HG03342 (cell line): ENCODE results near the gene NSD1.

Experiments
- ATAC-seq: cut with Tn5 transposase; IDR thresholded peaks from one replicate; pipeline ENCODE4 v1.9.1; 2021; ENCODE audit warnings: mild to moderate bottlenecking, moderate library complexity; ENCODE audit not compliant: unreplicated experiment

Gene NSD1, protein sequence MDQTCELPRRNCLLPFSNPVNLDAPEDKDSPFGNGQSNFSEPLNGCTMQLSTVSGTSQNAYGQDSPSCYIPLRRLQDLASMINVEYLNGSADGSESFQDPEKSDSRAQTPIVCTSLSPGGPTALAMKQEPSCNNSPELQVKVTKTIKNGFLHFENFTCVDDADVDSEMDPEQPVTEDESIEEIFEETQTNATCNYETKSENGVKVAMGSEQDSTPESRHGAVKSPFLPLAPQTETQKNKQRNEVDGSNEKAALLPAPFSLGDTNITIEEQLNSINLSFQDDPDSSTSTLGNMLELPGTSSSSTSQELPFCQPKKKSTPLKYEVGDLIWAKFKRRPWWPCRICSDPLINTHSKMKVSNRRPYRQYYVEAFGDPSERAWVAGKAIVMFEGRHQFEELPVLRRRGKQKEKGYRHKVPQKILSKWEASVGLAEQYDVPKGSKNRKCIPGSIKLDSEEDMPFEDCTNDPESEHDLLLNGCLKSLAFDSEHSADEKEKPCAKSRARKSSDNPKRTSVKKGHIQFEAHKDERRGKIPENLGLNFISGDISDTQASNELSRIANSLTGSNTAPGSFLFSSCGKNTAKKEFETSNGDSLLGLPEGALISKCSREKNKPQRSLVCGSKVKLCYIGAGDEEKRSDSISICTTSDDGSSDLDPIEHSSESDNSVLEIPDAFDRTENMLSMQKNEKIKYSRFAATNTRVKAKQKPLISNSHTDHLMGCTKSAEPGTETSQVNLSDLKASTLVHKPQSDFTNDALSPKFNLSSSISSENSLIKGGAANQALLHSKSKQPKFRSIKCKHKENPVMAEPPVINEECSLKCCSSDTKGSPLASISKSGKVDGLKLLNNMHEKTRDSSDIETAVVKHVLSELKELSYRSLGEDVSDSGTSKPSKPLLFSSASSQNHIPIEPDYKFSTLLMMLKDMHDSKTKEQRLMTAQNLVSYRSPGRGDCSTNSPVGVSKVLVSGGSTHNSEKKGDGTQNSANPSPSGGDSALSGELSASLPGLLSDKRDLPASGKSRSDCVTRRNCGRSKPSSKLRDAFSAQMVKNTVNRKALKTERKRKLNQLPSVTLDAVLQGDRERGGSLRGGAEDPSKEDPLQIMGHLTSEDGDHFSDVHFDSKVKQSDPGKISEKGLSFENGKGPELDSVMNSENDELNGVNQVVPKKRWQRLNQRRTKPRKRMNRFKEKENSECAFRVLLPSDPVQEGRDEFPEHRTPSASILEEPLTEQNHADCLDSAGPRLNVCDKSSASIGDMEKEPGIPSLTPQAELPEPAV (N-terminal part only)

DNA sequence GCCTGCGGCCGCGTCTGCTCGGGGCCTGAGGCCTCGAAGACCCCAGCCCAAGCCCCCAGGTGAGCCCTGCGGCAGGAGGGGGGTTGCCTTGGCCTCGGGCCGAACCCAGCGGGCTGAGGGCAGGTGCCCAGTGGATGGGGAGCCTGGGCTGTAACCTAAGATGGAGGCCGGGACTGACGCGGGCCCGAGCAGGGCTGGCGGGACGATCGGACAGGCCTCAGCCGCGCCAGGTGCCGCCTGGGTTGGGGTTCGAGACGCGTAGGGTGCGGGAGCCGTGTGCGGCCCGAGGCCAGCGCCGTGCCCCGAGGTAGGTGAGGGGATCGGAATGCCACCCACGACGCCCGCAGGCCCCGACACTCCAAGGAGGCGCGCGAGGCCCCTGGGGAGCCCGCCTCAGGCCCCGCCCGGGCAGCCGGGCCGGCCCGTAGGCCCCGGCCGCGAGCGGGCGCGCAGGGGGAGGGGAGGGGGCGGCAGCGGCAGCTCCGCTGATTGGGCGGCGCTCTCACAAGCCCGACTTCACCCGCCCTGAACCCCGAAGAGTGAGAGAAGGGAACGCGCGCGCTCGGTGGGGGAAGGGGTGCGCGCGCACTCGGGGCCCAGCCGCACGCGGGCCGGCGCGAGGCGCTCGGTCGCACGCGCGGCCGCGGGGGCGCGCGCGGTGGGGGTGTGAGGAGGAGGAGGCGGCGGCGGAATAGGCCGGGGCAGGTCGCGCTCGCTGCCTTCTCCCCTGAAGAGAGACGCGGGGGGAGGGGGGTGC lies at the start of gene NSD1:
Gene NSD1, plus strand, starts transcription at position 678 of the 757 bp plus-strand sequence. CDS start 1,331 bp downstream, outside the sequence.
- ATAC-seq, result peak; percentile 63

DNA sequence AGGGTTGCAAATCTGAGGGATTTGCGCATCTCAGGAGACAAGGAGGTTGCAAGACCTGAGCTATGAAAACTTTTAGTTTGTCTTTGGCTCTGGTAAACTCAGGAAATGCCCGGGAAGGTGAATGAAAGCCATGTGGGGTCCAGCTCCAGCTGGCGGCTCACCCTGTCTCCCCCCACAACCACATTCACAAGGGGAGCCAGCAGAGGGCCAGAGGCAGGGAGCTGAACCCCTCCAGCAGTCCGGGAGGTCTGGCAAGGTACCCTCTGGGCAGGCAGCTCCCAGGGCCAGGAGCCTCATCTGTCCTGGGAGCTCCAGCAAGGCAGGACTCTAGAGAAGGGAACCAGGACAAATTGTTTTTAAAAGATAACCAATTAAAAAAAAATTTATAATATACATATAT lies 49.4 kb upstream of the NSD1 start:
- no peak for ATAC-seq

DNA sequence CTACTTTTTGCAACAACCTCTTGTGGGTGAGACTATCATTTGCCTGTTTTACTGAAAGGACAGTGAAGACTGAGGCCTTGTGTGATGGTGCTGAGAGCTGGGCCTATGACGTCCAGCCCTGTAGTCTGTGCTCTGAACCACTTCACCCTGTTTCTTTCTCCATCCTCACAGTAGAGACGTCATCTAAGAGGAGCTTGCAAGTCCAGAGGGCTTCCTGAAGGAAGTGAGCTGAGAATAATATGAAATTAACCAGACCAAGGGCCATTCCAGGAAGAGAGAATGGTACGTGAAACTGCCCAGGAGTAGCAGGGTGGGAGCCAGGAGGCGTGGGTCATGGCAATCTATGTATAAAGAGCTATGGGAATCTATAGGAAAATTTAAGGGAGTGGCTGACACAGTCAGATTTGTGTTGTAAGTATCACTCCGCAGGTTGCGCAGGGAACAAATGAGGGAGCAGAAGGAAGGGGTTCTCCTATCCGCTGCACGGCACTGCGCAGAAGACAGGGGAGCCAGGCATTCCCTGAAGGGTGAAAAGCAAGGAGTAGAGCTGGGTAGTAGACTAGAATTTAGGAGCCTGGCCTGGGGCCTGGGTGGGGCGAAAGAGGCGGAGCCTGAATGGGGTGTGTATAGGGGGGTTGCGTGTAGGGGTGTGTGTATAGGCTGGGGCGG lies 47.5 kb upstream of the NSD1 start:
- ATAC-seq, result no peak

DNA sequence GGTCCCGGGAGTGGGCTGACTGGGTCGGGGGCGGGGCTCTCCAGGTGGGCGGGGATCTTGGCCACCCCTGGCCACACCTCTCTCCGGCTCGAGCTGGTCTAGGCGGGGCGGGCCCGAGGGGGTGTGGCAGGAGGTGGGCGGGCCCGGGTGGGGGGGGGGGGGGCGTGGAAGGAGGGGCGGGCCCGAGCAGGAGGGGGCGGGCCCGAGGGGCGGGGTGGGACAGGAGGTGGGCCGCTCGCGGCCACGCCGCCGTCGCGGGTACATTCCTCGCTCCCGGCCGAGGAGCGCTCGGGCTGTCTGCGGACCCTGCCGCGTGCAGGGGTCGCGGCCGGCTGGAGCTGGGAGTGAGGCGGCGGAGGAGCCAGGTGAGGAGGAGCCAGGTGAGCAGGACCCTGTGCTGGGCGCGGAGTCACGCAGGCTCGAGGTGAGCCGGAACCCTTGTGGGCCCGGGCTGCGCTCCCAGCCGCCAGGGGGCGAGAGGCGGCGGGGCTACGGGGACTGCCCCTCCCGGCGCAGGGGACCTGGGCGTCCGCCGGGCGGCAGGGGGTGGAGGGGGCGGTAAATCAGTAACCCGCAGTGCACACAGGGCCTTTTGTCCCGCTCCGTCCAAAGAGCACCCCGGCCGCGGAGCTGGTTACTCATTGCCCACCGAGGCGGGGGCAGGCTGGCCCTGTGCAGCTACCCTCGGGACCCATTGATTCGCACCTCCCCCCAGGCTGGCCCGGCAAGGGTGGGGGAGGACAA lies 46.7 kb upstream of the NSD1 start, which contains the start of gene FGFR4:
Gene FGFR4, plus strand, starts transcription at position 262 of the 744 bp plus-strand sequence. CDS start 2,688 bp downstream, outside the sequence.
- peak; percentile 74 for ATAC-seq

DNA sequence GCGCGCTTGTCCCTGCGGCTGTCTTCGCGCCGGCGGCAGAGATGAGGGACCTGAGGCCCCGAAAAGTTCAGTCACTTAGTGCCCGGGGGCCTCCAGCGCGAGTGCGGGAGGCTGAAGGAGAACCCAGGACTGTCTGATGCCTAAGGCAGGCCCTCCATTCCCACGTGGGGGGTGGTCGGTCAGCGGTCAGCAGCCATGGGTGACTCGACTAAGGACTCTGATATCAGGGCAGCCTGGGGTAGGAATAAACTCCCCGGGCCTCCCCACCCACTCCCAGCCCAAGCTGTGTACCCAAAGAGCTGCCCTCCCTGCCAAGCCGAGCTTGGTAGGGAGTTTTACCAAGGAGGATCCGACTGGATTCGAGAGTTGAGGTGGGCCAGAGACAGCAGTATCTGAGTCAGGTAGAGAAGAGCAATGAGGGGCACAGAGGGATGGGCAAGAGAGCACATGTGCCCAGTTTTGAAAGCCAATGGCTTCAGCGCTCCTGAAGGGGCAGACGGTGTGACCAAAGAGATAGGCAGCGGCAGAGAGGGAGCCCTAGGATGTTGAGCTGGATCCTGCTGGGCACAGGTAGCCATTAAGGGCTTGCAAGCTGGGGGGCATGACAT lies 46.1 kb upstream of the NSD1 start:
- ATAC-seq, result no peak

DNA sequence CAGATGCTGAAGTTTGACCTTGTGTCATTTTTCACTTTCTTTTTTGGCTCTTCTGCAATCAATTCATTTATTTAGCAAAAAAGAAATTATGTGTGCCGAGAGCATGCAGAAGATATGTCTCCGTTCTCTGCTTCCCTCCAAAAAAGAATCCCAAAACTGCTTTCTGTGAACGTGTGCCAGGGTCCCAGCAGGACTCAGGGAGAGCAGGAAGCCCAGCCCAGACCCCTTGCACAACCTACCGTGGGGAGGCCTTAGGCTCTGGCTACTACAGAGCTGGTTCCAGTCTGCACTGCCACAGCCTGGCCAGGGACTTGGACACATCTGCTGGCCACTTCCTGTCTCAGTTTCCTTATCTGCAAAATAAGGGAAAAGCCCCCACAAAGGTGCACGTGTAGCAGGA lies 44.4 kb upstream of the NSD1 start:
- ATAC-seq, result no peak

DNA sequence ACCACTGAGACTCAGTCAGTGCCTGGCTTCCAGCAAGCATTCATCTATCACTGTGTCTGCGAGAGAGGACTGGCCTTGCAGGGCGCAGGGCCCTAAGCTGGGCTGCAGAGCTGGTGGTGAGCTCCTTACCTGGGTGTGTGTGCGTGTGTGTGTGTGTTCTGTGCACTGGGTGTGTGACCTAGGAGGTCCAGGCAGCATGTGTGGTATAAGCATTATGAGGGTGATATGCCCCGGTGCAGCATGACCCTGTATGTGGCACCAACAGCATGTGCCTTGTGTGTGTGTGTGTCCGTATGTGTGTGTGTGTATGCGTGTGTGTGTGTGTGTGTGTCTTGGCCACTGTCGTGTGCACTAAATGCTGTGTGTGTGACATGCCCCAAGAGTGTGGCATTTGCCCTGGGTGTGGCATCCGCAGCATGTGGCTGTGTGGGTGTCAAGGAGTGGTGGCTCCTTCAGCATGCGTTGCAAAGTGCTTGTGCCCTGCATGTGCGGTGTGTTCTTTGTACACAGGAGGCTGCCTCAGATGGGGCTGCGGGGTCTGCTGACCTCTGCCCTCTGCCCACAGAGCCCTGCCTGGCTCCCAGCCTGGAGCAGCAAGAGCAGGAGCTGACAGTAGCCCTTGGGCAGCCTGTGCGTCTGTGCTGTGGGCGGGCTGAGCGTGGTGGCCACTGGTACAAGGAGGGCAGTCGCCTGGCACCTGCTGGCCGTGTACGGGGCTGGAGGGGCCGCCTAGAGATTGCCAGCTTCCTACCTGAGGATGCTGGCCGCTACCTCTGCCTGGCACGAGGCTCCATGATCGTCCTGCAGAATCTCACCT lies 43.5 kb upstream of the NSD1 start:
- ATAC-seq, result no peak

DNA sequence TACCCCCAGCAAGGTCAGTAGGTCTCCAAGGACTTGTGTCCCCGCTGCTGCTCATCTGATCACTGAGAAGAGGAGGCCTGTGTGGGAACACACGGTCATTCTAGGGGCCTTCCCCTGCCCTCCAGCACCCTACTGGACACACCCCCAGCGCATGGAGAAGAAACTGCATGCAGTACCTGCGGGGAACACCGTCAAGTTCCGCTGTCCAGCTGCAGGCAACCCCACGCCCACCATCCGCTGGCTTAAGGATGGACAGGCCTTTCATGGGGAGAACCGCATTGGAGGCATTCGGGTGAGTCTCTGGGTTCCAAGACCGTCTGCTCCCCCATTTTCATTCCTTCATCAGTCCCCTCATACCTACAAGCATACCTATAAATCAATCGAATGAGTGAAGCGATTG lies 42.8 kb upstream of the NSD1 start:
- no peak for ATAC-seq

DNA sequence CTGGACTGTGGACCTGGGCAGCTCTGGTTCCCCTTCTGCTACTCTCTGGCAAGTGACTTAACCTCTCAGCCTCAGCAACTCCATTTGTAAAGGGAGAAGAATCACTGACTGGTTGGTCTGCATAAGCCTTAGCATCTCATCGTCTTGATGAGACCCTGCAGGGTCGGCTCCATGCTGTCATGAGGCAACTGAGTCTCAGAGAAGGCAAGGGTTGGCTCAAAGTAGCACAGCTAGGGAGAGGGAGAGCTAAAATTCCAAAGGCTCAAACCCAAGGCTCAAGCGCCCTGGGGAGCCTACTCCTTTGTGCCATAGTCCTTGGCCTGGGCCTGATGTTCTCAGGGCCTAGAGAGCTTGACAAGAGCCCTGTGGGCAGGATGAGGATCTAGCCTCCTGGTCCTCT lies 42.3 kb upstream of the NSD1 start:
- no peak for ATAC-seq

DNA sequence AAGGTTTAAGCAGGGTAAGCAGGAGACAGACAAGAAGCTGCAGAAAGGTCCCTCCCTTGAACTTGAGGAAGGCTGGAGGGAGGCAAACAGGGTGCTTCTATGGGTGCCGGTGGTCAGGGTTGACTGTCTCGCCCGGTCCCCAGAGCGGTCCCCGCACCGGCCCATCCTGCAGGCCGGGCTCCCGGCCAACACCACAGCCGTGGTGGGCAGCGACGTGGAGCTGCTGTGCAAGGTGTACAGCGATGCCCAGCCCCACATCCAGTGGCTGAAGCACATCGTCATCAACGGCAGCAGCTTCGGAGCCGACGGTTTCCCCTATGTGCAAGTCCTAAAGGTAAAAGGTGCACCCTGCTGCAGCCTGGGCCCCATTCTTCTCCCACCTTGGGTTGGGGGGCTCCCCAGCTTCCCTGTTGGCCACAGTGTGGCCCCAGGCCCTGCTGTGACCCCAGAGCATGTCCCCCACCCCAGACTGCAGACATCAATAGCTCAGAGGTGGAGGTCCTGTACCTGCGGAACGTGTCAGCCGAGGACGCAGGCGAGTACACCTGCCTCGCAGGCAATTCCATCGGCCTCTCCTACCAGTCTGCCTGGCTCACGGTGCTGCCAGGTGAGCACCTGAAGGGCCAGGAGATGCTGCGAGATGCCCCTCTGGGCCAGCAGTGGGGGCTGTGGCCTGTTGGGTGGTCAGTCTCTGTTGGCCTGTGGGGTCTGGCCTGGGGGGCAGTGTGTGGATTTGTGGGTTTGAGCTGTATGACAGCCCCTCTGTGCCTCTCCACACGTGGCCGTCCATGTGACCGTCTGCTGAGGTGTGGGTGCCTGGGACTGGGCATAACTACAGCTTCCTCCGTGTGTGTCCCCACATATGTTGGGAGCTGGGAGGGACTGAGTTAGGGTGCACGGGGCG lies 41.1 kb upstream of the NSD1 start:
- ATAC-seq, result no peak

DNA sequence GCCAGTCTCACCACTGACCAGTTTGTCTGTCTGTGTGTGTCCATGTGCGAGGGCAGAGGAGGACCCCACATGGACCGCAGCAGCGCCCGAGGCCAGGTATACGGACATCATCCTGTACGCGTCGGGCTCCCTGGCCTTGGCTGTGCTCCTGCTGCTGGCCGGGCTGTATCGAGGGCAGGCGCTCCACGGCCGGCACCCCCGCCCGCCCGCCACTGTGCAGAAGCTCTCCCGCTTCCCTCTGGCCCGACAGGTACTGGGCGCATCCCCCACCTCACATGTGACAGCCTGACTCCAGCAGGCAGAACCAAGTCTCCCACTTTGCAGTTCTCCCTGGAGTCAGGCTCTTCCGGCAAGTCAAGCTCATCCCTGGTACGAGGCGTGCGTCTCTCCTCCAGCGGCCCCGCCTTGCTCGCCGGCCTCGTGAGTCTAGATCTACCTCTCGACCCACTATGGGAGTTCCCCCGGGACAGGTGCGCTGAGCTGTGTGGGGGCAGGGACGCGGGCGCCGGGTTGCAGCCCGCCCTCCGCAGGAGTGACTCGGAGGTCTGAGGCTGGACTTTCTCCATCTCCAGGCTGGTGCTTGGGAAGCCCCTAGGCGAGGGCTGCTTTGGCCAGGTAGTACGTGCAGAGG lies 40.4 kb upstream of the NSD1 start:
- no peak for ATAC-seq

DNA sequence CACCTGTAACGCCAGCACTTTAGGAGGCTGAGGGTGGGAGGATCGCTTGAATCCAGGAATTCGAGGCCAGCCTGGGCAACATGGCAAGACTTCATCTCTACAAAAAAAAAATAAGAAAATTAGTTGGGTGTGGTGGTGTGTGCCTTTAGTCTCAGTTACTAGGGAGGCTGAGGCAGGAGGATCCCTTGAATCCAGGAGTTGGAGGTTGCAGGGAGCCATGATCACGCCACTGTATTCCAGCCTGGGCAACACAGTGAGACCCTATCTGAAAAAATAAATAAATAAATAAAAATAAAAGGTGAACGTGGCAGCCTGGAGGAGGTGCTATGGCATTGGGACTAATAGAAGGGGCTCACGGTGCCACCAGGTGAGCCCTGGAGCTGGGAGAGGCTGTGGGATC lies 39.8 kb upstream of the NSD1 start:
- ATAC-seq, result no peak

DNA sequence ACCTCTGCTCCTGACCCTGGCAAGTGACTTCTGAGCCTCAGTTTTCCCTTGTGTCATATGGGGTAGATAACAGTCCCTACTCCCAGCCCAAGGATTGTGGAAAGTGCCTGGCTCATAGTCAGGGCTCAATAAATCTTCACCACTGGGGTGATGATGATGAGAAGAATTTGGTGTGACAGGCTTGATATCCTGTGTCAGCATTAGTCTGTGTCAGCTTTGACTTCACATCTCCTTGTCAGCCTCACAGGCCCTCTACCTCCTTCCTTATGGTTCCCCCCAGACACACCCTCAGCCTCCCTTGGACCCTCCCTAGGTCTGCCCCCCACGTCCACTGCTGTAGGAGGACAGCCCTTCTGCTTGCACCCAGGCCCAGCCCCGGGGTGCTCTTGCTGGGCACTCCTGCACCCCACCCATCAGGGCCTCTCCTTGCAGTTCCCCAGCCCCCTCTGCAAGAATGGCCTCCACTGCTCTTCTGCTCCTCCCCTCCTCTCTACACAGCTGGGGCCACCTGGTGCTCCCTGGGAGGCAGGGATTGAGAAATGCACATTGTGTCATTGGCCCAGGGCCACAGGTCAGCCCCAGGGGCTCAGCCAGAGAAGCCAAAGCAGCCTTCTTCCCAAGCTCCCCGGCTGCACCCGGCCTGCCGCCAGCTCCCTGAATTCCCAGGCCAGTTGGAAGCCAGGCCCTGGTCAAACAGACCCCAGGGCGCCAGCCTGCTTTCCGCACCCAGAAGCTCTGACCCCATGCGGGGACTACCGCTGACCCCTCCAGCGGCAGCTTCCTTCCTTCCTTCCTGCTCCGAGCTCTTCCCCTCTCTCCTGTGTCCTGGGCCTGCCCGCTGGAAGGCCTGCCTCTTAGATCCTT lies 39.1 kb upstream of the NSD1 start:
- no peak for ATAC-seq

DNA sequence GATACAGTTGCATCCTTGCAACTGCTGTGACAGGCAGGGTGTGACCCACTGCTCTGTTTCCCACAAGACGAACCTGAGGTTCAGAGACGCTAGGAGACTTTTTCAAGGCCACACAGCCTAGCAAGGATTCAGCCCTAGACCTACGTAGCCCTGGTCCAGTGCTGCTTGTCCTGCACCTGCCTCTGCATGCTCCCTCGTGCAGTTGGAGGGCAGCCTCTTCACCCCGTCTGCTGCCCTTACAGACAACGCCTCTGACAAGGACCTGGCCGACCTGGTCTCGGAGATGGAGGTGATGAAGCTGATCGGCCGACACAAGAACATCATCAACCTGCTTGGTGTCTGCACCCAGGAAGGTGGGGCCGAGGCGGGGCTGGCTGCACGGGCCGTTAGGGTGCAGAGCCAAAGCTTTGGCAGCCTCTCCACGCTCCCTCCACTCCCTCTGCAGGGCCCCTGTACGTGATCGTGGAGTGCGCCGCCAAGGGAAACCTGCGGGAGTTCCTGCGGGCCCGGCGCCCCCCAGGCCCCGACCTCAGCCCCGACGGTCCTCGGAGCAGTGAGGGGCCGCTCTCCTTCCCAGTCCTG lies 38.4 kb upstream of the NSD1 start:
- no peak for ATAC-seq
